Uterus (tissue), 2 donors: ENCODE data around the gene KRT85.

Source experiments
- POLR2A ChIP-seq, 2 donors: fragments of 450-650 bp; IDR thresholded peaks; one replicate each; pipeline ENCODE4 v1.6.1; 2016; ENCODE audit warnings: antibody characterized with exemption in 2 of 2, mild to moderate bottlenecking in 1 of 2, moderate library complexity in 1 of 2
- TF ChIP-seq, protein P1 (sequence below), 4 experiments: fragments of 200-600 bp in 2 of 4; fragments of 450-650 bp in 2 of 4; sonication (generic) in 2 of 4; IDR thresholded peaks; one replicate each; pipeline ENCODE4 v1.5.1; 2016 to 2019; ENCODE audit warnings: antibody characterized with exemption in 4 of 4, mild to moderate bottlenecking in 2 of 4, moderate library complexity in 1 of 4

DNA sequence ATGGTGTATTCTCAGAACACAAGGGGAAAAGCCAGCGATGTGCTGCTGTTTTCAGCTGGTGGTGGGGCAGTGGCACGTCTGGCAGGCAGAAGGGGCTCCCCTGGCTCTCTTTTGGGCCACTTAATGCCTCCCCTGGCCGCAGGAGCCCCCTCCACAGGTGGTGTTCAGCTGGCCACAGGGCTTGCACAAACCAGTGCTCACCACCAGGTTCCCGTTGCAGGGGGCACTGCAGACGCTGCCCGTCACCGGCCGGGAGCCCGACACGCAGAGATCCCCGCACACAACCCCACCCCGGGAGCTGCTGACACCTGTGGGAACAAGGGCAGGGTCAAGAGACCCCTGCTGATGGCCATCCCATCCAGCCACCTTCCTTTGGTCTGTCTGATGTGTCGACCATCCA, 52.8 kb downstream of the KRT85 start:
- TF ChIP-seq, protein P1, sequence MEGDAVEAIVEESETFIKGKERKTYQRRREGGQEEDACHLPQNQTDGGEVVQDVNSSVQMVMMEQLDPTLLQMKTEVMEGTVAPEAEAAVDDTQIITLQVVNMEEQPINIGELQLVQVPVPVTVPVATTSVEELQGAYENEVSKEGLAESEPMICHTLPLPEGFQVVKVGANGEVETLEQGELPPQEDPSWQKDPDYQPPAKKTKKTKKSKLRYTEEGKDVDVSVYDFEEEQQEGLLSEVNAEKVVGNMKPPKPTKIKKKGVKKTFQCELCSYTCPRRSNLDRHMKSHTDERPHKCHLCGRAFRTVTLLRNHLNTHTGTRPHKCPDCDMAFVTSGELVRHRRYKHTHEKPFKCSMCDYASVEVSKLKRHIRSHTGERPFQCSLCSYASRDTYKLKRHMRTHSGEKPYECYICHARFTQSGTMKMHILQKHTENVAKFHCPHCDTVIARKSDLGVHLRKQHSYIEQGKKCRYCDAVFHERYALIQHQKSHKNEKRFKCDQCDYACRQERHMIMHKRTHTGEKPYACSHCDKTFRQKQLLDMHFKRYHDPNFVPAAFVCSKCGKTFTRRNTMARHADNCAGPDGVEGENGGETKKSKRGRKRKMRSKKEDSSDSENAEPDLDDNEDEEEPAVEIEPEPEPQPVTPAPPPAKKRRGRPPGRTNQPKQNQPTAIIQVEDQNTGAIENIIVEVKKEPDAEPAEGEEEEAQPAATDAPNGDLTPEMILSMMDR (IDR thresholded peaks at IDR 0.05): no peak
- no peak for TF ChIP-seq POLR2A (IDR thresholded peaks at IDR 0.05)
